Stomach (tissue), 9 donors: Measurements from ENCODE around the gene MIXL1. TPM values are rescaled to one million over a fixed set of nuclear protein-coding genes. Genes with fewer than 3 reads are reported as not detected.

Experiments used
- DNase-seq, 2 donors: peaks; one replicate each; pipeline versions ENCODE4 v3.0.0 to v3.0.0-alpha.2; 2013 to 2019
- H3K27ac ChIP-seq, 5 donors: fragments of 200-600 bp in 4 of 5; sonication (generic) in 4 of 5; one replicate each; pipeline ENCODE4 v1.5.1; 2013 to 2019; ENCODE audit warnings: mild to moderate bottlenecking in 1 of 5, moderate library complexity in 1 of 5
- H3K27me3 ChIP-seq, 3 donors: fragments of 200-600 bp; sonication (generic); one replicate each; pipeline ENCODE4 v1.5.1; 2017 to 2019; ENCODE audit warnings: mixed run types in 1 of 3
- H3K36me3 ChIP-seq, 4 donors: fragments of 200-600 bp; sonication (generic); 1 replicate in 3 of 4; 2 replicates in 1 of 4; pipeline ENCODE4 v1.5.1; 2016 to 2019
- H3K4me1 ChIP-seq, 4 donors: fragments of 200-600 bp; sonication (generic); one replicate each; pipeline ENCODE4 v1.5.1; 2016 to 2019
- H3K4me3 ChIP-seq, 4 donors: fragments of 200-600 bp; sonication (generic) in 3 of 4; one replicate each; pipeline ENCODE4 v1.5.1; 2016 to 2019; ENCODE audit warnings: mild to moderate bottlenecking in 1 of 4
- H3K9me3 ChIP-seq, 4 donors: fragments of 200-600 bp; sonication (generic); one replicate each; pipeline ENCODE4 v1.5.1; 2016 to 2019
- CTCF ChIP-seq, 7 experiments: fragments of 450-650 bp in 4 of 7; fragments of 200-600 bp in 3 of 7; sonication (generic) in 3 of 7; IDR thresholded peaks; one replicate each; pipeline ENCODE4 v1.5.1; 2016 to 2019; ENCODE audit warnings: antibody characterized with exemption in 7 of 7, control low read depth in 2 of 7, mild to moderate bottlenecking in 1 of 7
- EP300 ChIP-seq: sonication (generic); formaldehyde crosslinking; IDR thresholded peaks from one replicate; pipeline ENCODE4 v1.6.1; 2017; ENCODE audit warnings: antibody characterized with exemption
- POLR2A ChIP-seq, 4 donors: fragments of 450-650 bp; IDR thresholded peaks; one replicate each; pipeline ENCODE4 v1.6.1; 2016; ENCODE audit warnings: antibody characterized with exemption in 4 of 4, control low read depth in 2 of 4, mild to moderate bottlenecking in 1 of 4, moderate library complexity in 1 of 4
- POLR2AphosphoS5 ChIP-seq, 3 donors: sonication (generic); formaldehyde crosslinking; IDR thresholded peaks; one replicate each; pipeline ENCODE4 v1.6.1; 2016; ENCODE audit warnings: antibody characterized with exemption in 3 of 3
- WGBS, 5 donors: extraction: QIAGEN DNeasy Blood & Tissue Kit in 3 of 5; methylation state at CpG; one replicate each; pipeline versions ENCODE4 v1.1.5 to v1.1.7; 2013 to 2018; 5-methylcytosine and 5-hydroxymethylcytosine counted together
- intact Hi-C: fragments of 100-400 bp; cut with DNase I; formaldehyde crosslinking; loops from one replicate; pipeline ENCODE4 v1.15.1; 2023; ENCODE audit warnings: low total_unique reads
- polyA plus RNA-seq, 3 donors: library from polyadenylated mRNA; stranded (reverse); fragments of 200-250 nt; gene quantifications; one replicate each; pipeline ENCODE4 v1.2.3, GENCODE V29; 2013
- total RNA-seq, 5 donors: library from RNA; depleted of rRNA; stranded (reverse); fragments of >200 nt; gene quantifications; one replicate each; pipeline versions ENCODE4 v1.1.0 to v1.2.3, GENCODE V29; 2014 to 2016
- donor health status: healthy with polysubstance abuse.
- donor health status: Bipolar disorder and iron deficiency.
- donor health status: healthy.

Gene MIXL1
- total and polyA plus RNA-seq, 8 donors = 0.10 to 2.0 TPM; not detected in 6

- TF ChIP-seq EP300 = no peak
- no peaks in the 10 kb centered on the region for H3K9me3 ChIP-seq
- intact Hi-C loops = no loop called here
- no peaks in the 10 kb centered on the region for H3K27me3 ChIP-seq
- 69 to 81% (median 77%) methylated on average over 7 of the region's 7 CpGs for WGBS, 5 donors
- no peak for DNase-seq
- H3K4me3 ChIP-seq = no peak overlapping the region
- no peaks in the 10 kb centered on the region for H3K4me1 ChIP-seq
- H3K27ac ChIP-seq = no peak overlapping the region
- no peaks in the 10 kb centered on the region for H3K36me3 ChIP-seq
These were observed 12.8 kb upstream of the MIXL1 start for GRCh38 chr1:226210571-226211176.

GRCh38 chr1:226211181-226211821, 12.2 kb upstream of the MIXL1 start:
- no peak for DNase-seq
- no peaks in the 10 kb centered on the region for H3K9me3 ChIP-seq
- no peaks in the 10 kb centered on the region for H3K4me1 ChIP-seq
- no peak overlapping the region for H3K4me3 ChIP-seq
- TF ChIP-seq EP300 (no peak), CTCF (IDR thresholded peaks at IDR 0.05) (no peak), POLR2A (IDR thresholded peaks at IDR 0.05) (no peak), POLR2AphosphoS5 (IDR thresholded peaks at IDR 0.05) (no peak)
- H3K36me3 ChIP-seq = no peaks in the 10 kb centered on the region
- 71 to 79% (median 74%) methylated on average over 5 of the region's 5 CpGs for WGBS, 5 donors
- intact Hi-C loops = no loop called here
- H3K27ac ChIP-seq = no peak overlapping the region
- H3K27me3 ChIP-seq = no peaks in the 10 kb centered on the region

GRCh38 chr1:226212545-226212944, 10.9 kb upstream of the MIXL1 start:
- H3K4me1 ChIP-seq = no peaks in the 10 kb centered on the region
- no peak for DNase-seq
- H3K4me3 ChIP-seq = no peak overlapping the region
- H3K27me3 ChIP-seq = no peaks in the 10 kb centered on the region
- TF ChIP-seq CTCF (IDR thresholded peaks at IDR 0.05) = no peak
- TF ChIP-seq EP300 = no peak
- TF ChIP-seq POLR2A (IDR thresholded peaks at IDR 0.05) = no peak
- no peaks in the 10 kb centered on the region for H3K36me3 ChIP-seq
- no peak overlapping the region for H3K27ac ChIP-seq
- no peaks in the 10 kb centered on the region for H3K9me3 ChIP-seq
- intact Hi-C loops = no loop called here
- WGBS, 5 donors = 74 to 91% (median 86%) methylated on average over 4 to 8 of the region's 8 CpGs

- Histone ChIP-seq H3K36me3 (no peaks in the 10 kb centered on the region), H3K27me3 (no peaks in the 10 kb centered on the region), H3K9me3 (no peaks in the 10 kb centered on the region), H3K27ac (no peak overlapping the region), H3K4me1 (no peaks in the 10 kb centered on the region), H3K4me3 (no peak overlapping the region)
- TF ChIP-seq CTCF (IDR thresholded peaks at IDR 0.05) = no peak
- no peak for TF ChIP-seq EP300
- TF ChIP-seq POLR2A (IDR thresholded peaks at IDR 0.05) = no peak
- no peak for TF ChIP-seq POLR2AphosphoS5 (IDR thresholded peaks at IDR 0.05)
- no peak for DNase-seq
- 71 to 86% (median 77%) methylated on average over 5 of the region's 5 CpGs for WGBS, 5 donors
- intact Hi-C loops = no loop called here
These were observed 8.2 kb upstream of the MIXL1 start for GRCh38 chr1:226215239-226215638.

- H3K9me3 ChIP-seq = no peaks in the 10 kb centered on the region
- DNase-seq = no peak
- no peaks in the 10 kb centered on the region for H3K4me1 ChIP-seq
- no peaks in the 10 kb centered on the region for H3K36me3 ChIP-seq
- 32 to 51% (median 46%) methylated on average over 5 of the region's 5 CpGs for WGBS, 5 donors
- H3K27me3 ChIP-seq = no peaks in the 10 kb centered on the region
- no peak overlapping the region for H3K4me3 ChIP-seq
- H3K27ac ChIP-seq = no peak overlapping the region
- intact Hi-C loops = no loop called here
- TF ChIP-seq CTCF (IDR thresholded peaks at IDR 0.05) = no peak
- TF ChIP-seq EP300 = no peak
- TF ChIP-seq POLR2A (IDR thresholded peaks at IDR 0.05) = no peak
- no peak for TF ChIP-seq POLR2AphosphoS5 (IDR thresholded peaks at IDR 0.05)
These were observed 7.4 kb upstream of the MIXL1 start for GRCh38 chr1:226216056-226216455.
